ENCODE measurements around the gene SIGLEC14. TPM values are rescaled to one million over a fixed set of nuclear protein-coding genes. Genes with fewer than 3 reads are reported as not detected.

Gene SIGLEC14
- total and polyA plus RNA-seq, 12 donors: 0.44 to 29.0 (median 8.7) TPM; not detected in 1

DNA sequence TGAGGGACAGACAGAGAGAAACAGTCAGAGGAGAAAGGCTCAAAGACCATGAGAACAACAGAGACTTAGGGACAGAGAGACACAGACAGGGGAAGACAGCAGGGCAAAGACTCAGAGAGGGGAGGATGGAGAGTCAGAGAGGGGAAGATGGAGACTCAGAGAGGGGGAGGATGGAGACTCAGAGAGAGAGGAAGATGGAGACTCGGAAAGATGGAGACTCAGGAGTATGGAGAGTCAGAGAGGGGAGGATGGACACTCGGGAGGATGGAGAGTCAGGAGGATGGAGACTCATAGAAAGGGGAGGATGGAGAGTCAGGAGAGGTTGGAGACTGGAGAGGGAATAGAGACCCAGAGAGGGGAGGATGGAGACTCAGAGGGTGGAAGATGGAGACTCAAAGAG is 47.2 kb upstream of the SIGLEC14 start:
- no peaks in the 10 kb centered on the region for H3K9me3 ChIP-seq (replicated peaks in 1 of 3)
- DNase-seq: peak in 1 of 7 donors; percentile 20
- WGBS, 4 donors: 39 to 70% (median 65%) methylated on average over 2 of the region's 2 CpGs
- peaks cover 0 to 49% of the 10 kb centered on the region in 2 donors for H3K36me3 ChIP-seq (replicated peaks in 1 of 2)
- no peaks in the 10 kb centered on the region for H3K27me3 ChIP-seq
- intact Hi-C loops (cut with DNase I): no loop called here
- H3K4me1 ChIP-seq (replicated peaks in 1 of 2): peaks cover 16 to 24% of the 10 kb centered on the region in 2 donors
- TF ChIP-seq POLR2A (IDR thresholded peaks at IDR 0.05): no peak
- TF ChIP-seq, protein P1, sequence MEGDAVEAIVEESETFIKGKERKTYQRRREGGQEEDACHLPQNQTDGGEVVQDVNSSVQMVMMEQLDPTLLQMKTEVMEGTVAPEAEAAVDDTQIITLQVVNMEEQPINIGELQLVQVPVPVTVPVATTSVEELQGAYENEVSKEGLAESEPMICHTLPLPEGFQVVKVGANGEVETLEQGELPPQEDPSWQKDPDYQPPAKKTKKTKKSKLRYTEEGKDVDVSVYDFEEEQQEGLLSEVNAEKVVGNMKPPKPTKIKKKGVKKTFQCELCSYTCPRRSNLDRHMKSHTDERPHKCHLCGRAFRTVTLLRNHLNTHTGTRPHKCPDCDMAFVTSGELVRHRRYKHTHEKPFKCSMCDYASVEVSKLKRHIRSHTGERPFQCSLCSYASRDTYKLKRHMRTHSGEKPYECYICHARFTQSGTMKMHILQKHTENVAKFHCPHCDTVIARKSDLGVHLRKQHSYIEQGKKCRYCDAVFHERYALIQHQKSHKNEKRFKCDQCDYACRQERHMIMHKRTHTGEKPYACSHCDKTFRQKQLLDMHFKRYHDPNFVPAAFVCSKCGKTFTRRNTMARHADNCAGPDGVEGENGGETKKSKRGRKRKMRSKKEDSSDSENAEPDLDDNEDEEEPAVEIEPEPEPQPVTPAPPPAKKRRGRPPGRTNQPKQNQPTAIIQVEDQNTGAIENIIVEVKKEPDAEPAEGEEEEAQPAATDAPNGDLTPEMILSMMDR (IDR thresholded peaks at IDR 0.05): no peak
- H3K27ac ChIP-seq: peak overlapping the region in 2 of 5 donors; percentile 67 to 95
- H3K4me3 ChIP-seq: no peak overlapping the region

DNA sequence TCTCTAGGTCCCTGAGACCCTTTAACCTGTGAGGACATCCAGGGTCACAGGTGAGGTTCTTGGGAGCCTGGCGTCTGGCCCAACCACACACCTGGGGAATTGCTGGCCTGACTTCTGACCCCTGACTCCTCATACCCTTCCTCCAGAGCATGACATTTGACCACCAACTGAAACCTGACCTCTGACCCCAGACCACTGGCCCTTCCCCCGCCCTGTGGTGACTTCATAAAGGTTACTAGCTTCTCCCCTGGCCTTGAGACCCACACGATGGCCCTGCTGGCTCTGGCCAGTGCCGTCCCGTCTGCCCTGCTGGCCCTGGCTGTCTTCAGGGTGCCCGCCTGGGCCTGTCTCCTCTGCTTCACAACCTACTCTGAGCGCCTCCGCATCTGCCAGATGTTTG is 46.6 kb upstream of the SIGLEC14 start, which contains the start of gene SPACA6:
SPACA6 (plus strand) TSS at position 71 of the 400 bp plus-strand sequence; CDS start at position 268, 197 bp downstream.
- 51 to 81% (median 57%) methylated on average over 4 to 8 of the region's 8 CpGs for WGBS, 4 donors
- H3K27ac ChIP-seq: peak within 1 kb of the TSS in 2 of 5 donors; percentile 67 to 95
- peak within 1 kb of the TSS in 2 of 4 donors; percentile 78 to 97 for H3K4me3 ChIP-seq
- no peaks in the 10 kb centered on the region for H3K27me3 ChIP-seq
- peaks cover 16 to 24% of the 10 kb centered on the region in 2 donors for H3K4me1 ChIP-seq (replicated peaks in 1 of 2)
- no peaks in the 10 kb centered on the region for H3K9me3 ChIP-seq (replicated peaks in 1 of 3)
- TF ChIP-seq POLR2A (IDR thresholded peaks at IDR 0.05): no peak
- TF ChIP-seq, protein P1 (IDR thresholded peaks at IDR 0.05): no peak
- peaks cover 0 to 44% of the 10 kb centered on the region in 2 donors for H3K36me3 ChIP-seq (replicated peaks in 1 of 2)
- DNase-seq: peak in 4 of 7 donors; percentile 23 to 52 (median 36)
- intact Hi-C loops (cut with DNase I): no loop called here

DNA sequence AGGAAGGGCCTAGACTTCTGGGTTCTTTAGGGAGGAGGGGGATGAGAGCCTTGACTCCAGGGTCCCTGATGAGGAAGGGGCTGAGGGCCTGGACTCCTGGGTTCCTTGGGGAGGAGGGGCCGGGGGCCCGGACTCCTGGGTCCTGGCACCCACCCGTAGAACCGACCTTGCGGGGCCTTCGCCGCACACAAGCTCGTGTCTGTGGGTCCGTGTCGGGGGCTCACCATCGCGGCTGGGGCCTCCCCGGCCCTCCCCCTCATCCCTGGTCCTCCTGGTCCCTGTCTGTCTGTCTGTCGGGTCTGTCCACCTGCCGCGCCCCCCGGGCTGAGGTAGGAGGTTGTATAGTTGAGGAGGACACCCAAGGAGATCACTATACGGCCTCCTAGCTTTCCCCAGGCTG is 45.8 kb upstream of the SIGLEC14 start:
- TF ChIP-seq, protein P1 (IDR thresholded peaks at IDR 0.05): no peak
- TF ChIP-seq POLR2A (IDR thresholded peaks at IDR 0.05): no peak
- Histone ChIP-seq H3K4me1 (replicated peaks in 1 of 2) (peaks cover 23 to 32% of the 10 kb centered on the region in 2 donors), H3K4me3 (peak overlapping the region in 2 of 4 donors; percentile 78 to 97), H3K36me3 (replicated peaks in 1 of 2) (peaks cover 0 to 37% of the 10 kb centered on the region in 2 donors), H3K27ac (peak overlapping the region in 2 of 5 donors; percentile 67 to 95), H3K9me3 (replicated peaks in 1 of 3) (no peaks in the 10 kb centered on the region), H3K27me3 (no peaks in the 10 kb centered on the region)
- peak in 2 of 7 donors; percentile 23 to 35 for DNase-seq
- WGBS, 4 donors: 8 to 52% (median 43%) methylated on average over 2 to 18 of the region's 18 CpGs; no CpG with 5 or more reads in 1 of the 4 donors
- intact Hi-C loops (cut with DNase I): no loop called here

DNA sequence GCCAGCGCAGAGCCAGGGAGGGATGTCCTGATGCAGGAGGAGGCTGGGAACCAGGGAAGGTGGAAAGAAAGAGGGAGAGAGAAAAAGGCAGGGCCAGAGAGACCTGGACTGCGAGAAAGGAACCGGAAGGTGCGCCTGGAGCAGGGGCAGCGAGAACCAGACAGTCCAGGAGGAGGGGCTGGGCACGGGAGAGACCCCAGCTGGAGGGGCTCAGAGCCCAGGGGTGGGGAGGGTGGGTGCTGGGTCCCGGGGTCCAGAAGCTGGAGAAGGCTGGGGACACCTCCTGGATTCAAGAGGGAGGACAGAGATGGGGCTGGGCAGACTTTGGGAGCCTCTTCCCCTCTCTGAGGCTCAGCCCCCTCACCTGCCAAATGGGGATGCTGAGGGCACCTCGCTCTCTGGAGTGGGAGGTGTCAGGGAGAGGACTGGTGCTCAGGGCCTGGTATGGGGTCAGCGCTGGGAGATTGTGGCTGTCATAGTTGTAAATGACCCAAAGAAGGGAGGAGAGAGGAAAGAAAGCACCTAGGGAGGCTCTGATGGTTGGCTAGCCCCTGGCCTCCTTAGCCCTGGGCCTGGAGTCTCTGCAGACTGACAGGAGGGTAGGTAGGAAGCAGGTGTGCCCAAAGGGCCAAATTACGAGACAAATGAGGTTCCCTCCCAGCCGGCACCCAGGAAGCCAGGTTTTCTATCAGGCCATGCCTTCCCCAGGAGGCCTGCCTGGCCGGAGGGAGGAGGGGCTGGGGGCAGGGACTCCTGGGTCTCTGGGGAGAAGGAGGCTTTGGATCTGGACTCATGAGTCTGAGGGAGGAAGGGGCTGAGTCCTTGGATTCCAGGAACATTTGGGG is 45.2 kb upstream of the SIGLEC14 start:
- no peaks in the 10 kb centered on the region for H3K27me3 ChIP-seq
- H3K4me1 ChIP-seq (replicated peaks in 1 of 2): peaks cover 25 to 39% of the 10 kb centered on the region in 2 donors
- peaks cover 0 to 32% of the 10 kb centered on the region in 2 donors for H3K36me3 ChIP-seq (replicated peaks in 1 of 2)
- TF ChIP-seq, protein P1 (IDR thresholded peaks at IDR 0.05): no peak
- no peak for TF ChIP-seq POLR2A (IDR thresholded peaks at IDR 0.05)
- peak in 2 of 7 donors; percentile 22 to 26 for DNase-seq
- WGBS, 4 donors: 16 to 38% (median 24%) methylated on average over 11 to 12 of the region's 12 CpGs
- intact Hi-C loops (cut with DNase I): no loop called here
- H3K9me3 ChIP-seq (replicated peaks in 1 of 3): no peaks in the 10 kb centered on the region
- H3K27ac ChIP-seq: peak overlapping the region in 2 of 5 donors; percentile 67 to 95
- H3K4me3 ChIP-seq: peak overlapping the region in 2 of 4 donors; percentile 78 to 97

Data from adrenal gland (tissue), 12 donors.